ENCODE measurements around the gene SLC6A20.

SLC6A20 gene

DNA sequence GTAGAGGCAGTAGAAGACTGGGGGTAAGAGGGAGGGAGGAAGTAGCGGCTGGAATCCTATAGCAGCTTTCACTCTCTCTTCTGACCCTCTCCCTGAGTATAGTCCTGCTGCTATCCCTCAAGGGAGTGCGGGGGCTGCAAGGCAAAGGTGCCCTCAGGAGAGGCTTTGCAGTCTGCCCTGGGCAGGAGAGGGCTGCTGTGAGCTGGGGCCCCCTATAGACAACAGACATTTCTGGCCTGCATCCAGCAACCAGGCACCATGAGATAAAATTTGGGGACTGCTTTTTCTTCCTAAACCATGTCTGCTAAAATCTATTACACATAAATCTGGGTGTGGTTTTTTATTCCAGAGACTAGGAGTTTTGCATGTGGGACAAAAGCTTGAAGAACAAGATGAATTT, 59.1 kb downstream of the SLC6A20 start:
- no peak overlapping the region for H3K4me3 ChIP-seq (ENCODE audit: control insufficient read depth, low read depth, low read length)
- DNase-seq (ENCODE audit: low read depth): no peak
- TF ChIP-seq, protein P1, sequence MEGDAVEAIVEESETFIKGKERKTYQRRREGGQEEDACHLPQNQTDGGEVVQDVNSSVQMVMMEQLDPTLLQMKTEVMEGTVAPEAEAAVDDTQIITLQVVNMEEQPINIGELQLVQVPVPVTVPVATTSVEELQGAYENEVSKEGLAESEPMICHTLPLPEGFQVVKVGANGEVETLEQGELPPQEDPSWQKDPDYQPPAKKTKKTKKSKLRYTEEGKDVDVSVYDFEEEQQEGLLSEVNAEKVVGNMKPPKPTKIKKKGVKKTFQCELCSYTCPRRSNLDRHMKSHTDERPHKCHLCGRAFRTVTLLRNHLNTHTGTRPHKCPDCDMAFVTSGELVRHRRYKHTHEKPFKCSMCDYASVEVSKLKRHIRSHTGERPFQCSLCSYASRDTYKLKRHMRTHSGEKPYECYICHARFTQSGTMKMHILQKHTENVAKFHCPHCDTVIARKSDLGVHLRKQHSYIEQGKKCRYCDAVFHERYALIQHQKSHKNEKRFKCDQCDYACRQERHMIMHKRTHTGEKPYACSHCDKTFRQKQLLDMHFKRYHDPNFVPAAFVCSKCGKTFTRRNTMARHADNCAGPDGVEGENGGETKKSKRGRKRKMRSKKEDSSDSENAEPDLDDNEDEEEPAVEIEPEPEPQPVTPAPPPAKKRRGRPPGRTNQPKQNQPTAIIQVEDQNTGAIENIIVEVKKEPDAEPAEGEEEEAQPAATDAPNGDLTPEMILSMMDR (conservative IDR thresholded peaks at IDR 0.05; ENCODE audit: control insufficient read depth, insufficient read depth, low read depth, low read length): no peak

DNA sequence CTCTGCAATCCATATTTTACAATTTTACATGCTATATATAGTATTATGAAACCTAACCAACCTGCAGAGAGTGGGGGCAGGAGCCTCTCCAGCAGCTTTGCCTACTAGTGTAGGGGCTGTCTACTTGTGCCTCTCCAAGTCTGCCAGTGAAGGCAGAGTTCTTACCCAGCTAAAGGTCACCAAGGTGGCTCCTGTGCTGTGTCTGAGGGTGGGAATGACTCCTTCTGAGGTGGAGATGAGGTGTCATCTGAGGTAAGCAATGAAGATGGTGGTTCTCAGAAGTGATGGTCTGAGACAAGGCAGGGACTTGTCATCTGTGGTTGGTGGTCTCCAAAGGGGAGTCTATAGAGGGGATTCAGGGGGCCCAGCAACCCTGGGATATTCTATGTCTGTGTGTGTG, 59.6 kb downstream of the SLC6A20 start:
- no peak for DNase-seq (ENCODE audit: low read depth)
- H3K4me3 ChIP-seq (ENCODE audit: control insufficient read depth, low read depth, low read length): no peak overlapping the region
- TF ChIP-seq, protein P1 (conservative IDR thresholded peaks at IDR 0.05; ENCODE audit: control insufficient read depth, insufficient read depth, low read depth, low read length): no peak

DNA sequence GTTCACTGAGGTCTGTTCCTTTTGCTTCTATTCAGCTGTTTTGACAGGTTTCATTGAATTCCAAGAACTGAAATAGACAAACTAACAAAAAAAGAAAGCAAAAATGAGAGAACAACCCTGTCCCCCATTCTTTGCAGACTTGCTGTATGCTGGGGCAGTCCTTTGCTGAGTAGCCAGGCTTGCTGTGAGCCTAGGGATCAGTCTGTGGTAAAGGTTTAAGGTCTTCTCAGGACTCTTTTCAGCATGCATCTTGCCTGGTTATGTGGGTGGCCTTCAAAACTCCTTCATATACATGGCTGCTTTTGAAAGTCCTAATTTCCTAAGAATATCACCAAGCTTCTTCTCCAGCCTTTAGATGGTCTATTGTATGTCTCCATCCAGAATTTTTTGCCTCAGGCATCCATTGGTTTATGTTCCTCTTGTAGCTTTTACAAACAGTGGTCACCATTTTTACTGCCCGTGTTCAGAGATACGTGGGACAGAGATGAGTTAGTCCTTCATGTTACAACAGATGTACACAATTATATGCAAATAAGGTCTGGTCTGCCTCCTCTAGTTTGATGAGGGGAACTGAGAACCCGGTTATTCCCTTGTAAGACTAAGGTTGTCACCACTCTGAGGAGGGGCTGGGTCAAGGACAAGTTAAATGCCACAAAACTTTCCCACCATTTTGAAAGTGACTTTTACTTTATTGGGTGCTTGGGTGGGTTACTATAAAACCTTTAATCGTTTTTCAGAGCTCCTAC, 65.8 kb downstream of the SLC6A20 start:
- DNase-seq (ENCODE audit: low read depth): no peak
- TF ChIP-seq, protein P1 (conservative IDR thresholded peaks at IDR 0.05; ENCODE audit: control insufficient read depth, insufficient read depth, low read depth, low read length): no peak
- no peak overlapping the region for H3K4me3 ChIP-seq (ENCODE audit: control insufficient read depth, low read depth, low read length)

DNA sequence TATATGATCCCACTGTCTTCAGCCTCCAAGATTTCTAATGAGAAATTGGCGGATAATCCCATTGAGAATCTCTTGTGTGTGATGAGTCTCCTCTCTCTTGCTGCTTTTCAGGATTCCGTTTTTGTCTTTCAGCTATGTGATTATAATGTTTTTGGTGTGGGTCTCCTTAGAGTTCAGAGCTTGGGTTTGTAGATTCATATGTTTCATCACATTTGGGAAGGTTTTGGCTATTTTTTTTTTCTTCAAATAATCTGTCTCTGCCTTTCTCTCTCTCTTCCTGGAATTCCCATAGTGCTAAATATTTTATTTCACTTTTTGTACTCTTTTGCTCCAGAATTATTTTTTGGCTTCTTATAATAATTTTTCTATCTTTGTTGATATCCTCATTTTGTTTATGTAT, 66.7 kb downstream of the SLC6A20 start:
- TF ChIP-seq, protein P1 (conservative IDR thresholded peaks at IDR 0.05; ENCODE audit: control insufficient read depth, insufficient read depth, low read depth, low read length): no peak
- no peak for DNase-seq (ENCODE audit: low read depth)
- H3K4me3 ChIP-seq (ENCODE audit: control insufficient read depth, low read depth, low read length): no peak overlapping the region

- DNase-seq (ENCODE audit: low read depth): no peak
- no peak overlapping the region for H3K4me3 ChIP-seq (ENCODE audit: control insufficient read depth, low read depth, low read length)
- TF ChIP-seq, protein P1 (conservative IDR thresholded peaks at IDR 0.05; ENCODE audit: control insufficient read depth, insufficient read depth, low read depth, low read length): no peak
These were observed 71.4 kb downstream of the SLC6A20 start for GRCh38 chr3:45724911-45725310.

- TF ChIP-seq, protein P1 (conservative IDR thresholded peaks at IDR 0.05; ENCODE audit: control insufficient read depth, insufficient read depth, low read depth, low read length): no peak
- no peak for DNase-seq (ENCODE audit: low read depth)
- H3K4me3 ChIP-seq (ENCODE audit: control insufficient read depth, low read depth, low read length): no peak overlapping the region
These were observed 76.5 kb downstream of the SLC6A20 start for GRCh38 chr3:45719655-45720487.

Data from fibroblast of mammary gland (primary cell).